Nephron (organoid): Measurements from ENCODE around the gene RAMP3.
"Not testable (repeated sequence)": the region's sequence is repeated elsewhere in the genome, so short reads cannot be mapped to it uniquely, and the experiment has no call there.

Experiments used
- H3K27ac Mint-ChIP-seq, 3 experiments: 2 replicates each; pipeline ENCODE4 v1.8.0; 2020; ENCODE audit warnings: mixed read lengths in 3 of 3, mild to moderate bottlenecking in 2 of 3, moderate library complexity in 1 of 3
- H3K27me3 Mint-ChIP-seq: 2 replicates; pipeline ENCODE4 v1.8.0; 2021; ENCODE audit warnings: low read depth, mild to moderate bottlenecking, moderate library complexity, mixed read lengths
- H3K36me3 Mint-ChIP-seq: 2 replicates; pipeline ENCODE4 v1.8.0; 2020; ENCODE audit warnings: low read depth, mixed read lengths
- H3K4me1 Mint-ChIP-seq: 2 replicates; pipeline ENCODE4 v1.8.0; 2020; ENCODE audit warnings: mixed read lengths
- H3K4me3 Mint-ChIP-seq, 3 experiments: 2 replicates each; pipeline ENCODE4 v1.8.0; 2020; ENCODE audit warnings: mild to moderate bottlenecking in 3 of 3, mixed read lengths in 3 of 3, moderate library complexity in 2 of 3
- H3K9me3 Mint-ChIP-seq: 2 replicates; pipeline ENCODE4 v1.8.0; 2020; ENCODE audit warnings: mixed read lengths
- TF ChIP-seq, protein P1 (sequence below), 3 experiments: fragments of 200-600 bp; sonication (generic); IDR thresholded peaks; one replicate each; pipeline ENCODE4 v1.5.0; 2021; ENCODE audit warnings: antibody characterized with exemption in 3 of 3; ENCODE audit not compliant: unreplicated experiment in 3 of 3

RAMP3 gene

DNA sequence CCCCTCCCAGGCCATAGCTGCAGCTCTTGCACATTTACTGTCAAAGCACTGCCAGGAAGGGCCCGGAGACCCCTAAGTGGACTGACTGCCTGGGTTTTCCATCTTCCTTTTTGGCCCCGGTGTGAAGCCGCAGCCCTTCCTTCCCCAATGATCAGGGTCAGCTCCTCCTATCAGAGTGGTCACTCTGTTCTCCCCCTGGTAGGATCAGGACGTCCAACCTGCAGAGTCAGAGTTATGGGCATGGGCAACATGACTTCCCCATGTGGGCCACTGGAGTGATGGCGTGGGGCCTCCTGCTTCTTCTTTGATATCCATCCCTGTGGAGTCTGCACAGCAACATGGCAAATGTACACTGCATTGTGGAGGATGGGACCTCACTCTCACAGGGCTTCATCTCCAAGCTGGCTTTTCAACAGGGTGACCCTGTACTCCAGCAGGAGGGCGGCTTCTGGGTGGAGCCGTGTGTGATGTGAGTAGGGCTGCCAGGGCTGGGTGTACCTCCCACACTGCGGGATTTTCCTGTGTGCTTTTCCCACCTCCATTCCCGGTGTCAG lies 6.4 kb upstream of the RAMP3 start:
- TF ChIP-seq, protein P1, sequence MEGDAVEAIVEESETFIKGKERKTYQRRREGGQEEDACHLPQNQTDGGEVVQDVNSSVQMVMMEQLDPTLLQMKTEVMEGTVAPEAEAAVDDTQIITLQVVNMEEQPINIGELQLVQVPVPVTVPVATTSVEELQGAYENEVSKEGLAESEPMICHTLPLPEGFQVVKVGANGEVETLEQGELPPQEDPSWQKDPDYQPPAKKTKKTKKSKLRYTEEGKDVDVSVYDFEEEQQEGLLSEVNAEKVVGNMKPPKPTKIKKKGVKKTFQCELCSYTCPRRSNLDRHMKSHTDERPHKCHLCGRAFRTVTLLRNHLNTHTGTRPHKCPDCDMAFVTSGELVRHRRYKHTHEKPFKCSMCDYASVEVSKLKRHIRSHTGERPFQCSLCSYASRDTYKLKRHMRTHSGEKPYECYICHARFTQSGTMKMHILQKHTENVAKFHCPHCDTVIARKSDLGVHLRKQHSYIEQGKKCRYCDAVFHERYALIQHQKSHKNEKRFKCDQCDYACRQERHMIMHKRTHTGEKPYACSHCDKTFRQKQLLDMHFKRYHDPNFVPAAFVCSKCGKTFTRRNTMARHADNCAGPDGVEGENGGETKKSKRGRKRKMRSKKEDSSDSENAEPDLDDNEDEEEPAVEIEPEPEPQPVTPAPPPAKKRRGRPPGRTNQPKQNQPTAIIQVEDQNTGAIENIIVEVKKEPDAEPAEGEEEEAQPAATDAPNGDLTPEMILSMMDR (IDR thresholded peaks at IDR 0.05; ENCODE audit: unreplicated experiment in 3 of 3) = no peak
- no peaks in the 10 kb centered on the region for H3K4me1 Mint-ChIP-seq
- H3K4me3 Mint-ChIP-seq = no peak overlapping the region
- no peaks in the 10 kb centered on the region for H3K36me3 Mint-ChIP-seq
- no peaks in the 10 kb centered on the region for H3K9me3 Mint-ChIP-seq
- no peak overlapping the region for H3K27ac Mint-ChIP-seq
- peaks cover 36% of the 10 kb centered on the region for H3K27me3 Mint-ChIP-seq

DNA sequence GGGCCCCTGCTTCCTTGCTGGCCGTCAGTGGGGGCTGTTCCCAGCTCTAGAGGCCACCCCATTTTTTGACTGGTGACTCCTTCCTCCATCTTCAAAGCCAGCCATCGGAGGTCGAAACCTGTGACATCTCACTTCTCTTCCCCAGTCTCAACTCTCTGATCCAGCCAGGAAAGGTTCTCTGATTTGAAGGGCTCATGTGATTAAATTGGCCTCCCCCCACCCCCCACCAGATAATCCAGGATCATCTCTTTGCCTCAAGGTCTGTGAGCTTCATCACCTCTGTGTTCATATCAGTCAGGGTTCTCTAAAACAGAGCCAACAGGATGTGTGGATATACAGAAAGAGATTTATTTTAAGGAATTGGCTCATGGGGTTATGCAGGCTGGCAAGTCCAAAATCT lies 5.6 kb upstream of the RAMP3 start:
- Mint-ChIP-seq H3K4me1 (no peaks in the 10 kb centered on the region), H3K36me3 (no peaks in the 10 kb centered on the region), H3K4me3 (no peak overlapping the region), H3K9me3 (no peaks in the 10 kb centered on the region), H3K27me3 (peaks cover 43% of the 10 kb centered on the region), H3K27ac (no peak overlapping the region)
- TF ChIP-seq, protein P1 (IDR thresholded peaks at IDR 0.05; ENCODE audit: unreplicated experiment in 3 of 3) = no peak

DNA sequence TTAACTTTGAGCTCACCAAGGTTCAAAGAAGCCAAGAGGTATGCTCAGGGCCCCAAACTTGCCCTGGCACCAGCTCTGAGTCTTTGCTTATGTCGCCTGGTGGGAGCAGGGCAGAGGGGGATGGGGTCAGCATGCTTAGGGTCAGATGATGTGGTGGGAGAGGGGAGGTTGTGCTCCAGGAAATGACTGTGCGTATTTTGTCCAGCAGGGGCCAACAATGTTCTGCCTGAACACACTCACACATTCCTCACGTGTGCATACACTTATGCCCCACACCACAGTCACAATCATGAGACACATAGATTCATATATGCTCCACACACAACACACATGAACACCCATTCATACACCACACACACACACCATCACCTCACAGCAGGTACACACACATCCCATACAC lies 4.4 kb upstream of the RAMP3 start:
- Mint-ChIP-seq H3K4me3 (no peak overlapping the region), H3K4me1 (no peaks in the 10 kb centered on the region), H3K36me3 (no peaks in the 10 kb centered on the region), H3K27ac (no peak overlapping the region), H3K27me3 (peaks cover 48% of the 10 kb centered on the region), H3K9me3 (no peaks in the 10 kb centered on the region)
- TF ChIP-seq, protein P1 (IDR thresholded peaks at IDR 0.05; ENCODE audit: unreplicated experiment in 3 of 3) = no peak

DNA sequence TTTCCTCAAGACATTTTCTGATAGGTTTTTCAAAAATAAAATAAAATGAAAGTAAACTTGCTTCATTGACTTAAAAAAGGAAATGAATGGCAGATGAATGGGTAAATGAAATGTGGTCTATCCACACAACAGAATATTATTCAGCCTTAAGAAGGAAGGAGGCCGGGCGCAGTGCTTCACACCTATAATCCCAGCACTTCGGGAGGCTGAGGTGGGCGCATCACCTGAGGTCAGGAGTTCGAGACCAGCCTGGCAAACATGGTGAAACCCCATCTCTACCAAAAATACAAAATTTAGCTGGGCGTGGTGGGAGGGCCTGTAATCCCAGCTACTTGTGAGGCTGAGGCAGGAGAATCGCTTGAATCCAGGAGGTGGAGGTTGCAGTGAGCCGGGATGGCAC lies 3.7 kb upstream of the RAMP3 start:
- not testable (repeated sequence) for H3K36me3 Mint-ChIP-seq, H3K9me3 Mint-ChIP-seq, H3K27ac Mint-ChIP-seq, H3K4me3 Mint-ChIP-seq, H3K4me1 Mint-ChIP-seq
- H3K27me3 Mint-ChIP-seq = peaks cover 54% of the 10 kb centered on the region

DNA sequence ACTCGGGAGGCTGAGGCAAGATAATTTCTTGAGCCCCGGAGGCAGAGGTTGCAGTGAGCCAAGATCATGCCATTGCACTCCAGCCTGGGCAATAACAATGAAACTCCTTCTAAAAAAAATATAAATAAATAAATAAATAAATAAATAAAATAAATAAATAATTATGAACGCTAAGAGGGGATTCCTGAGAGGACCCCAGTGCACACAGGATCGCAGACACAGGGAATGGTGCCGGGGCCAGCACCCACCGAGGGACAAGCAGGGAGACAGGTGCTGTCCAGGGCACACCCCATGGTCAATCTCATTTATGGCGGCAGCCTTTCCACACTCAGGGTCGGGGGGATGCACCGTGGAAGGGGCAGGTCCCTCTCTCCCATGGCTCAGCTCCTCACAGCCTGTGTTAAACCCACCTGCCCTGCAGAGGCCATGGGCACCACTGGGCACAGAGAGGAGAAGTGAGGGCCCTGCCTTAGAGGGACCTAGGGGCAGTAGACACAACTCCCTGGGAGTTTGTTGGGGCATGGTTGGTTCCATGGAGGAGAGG lies 2.2 kb upstream of the RAMP3 start:
- Mint-ChIP-seq H3K27me3 (peaks cover 56% of the 10 kb centered on the region), H3K27ac (no peak overlapping the region), H3K36me3 (no peaks in the 10 kb centered on the region), H3K4me3 (no peak overlapping the region), H3K9me3 (no peaks in the 10 kb centered on the region), H3K4me1 (no peaks in the 10 kb centered on the region)
- TF ChIP-seq, protein P1 (IDR thresholded peaks at IDR 0.05; ENCODE audit: unreplicated experiment in 3 of 3) = no peak

DNA sequence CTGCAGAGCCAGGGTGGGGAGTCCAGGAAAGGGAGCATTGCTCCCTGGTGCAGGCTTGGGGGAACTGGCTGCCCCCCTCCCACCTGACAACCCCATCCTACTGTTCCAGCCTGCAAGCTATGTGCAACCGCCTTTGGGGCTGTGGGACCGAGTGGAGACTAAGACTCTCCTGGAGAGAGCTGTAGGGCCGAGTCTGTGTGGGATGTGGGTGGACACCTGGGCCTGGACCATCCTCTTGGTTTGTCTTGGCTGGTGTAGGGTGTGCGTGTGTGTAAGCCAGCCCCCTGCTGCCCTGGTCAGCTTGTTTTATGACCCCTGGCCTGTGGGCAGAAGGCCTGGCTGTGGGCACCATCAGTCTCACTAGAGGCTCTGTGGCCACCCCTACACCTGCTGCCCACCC lies 1.6 kb upstream of the RAMP3 start:
- H3K27me3 Mint-ChIP-seq = peaks cover 59% of the 10 kb centered on the region
- no peaks in the 10 kb centered on the region for H3K36me3 Mint-ChIP-seq
- H3K4me3 Mint-ChIP-seq = no peak overlapping the region
- TF ChIP-seq, protein P1 (IDR thresholded peaks at IDR 0.05; ENCODE audit: unreplicated experiment in 3 of 3) = no peak
- H3K9me3 Mint-ChIP-seq = no peaks in the 10 kb centered on the region
- no peak overlapping the region for H3K27ac Mint-ChIP-seq
- no peaks in the 10 kb centered on the region for H3K4me1 Mint-ChIP-seq
